Progenitor cell of endocrine pancreas (in vitro differentiated cells): ENCODE measurements around the gene TMEM52. TPM values are rescaled to one million over a fixed set of nuclear protein-coding genes. Genes with fewer than 3 reads are reported as not detected.
"Not testable (repeated sequence)": the region's sequence is repeated elsewhere in the genome, so short reads cannot be mapped to it uniquely, and the experiment has no call there.

Experiments
- DNase-seq: peaks from one replicate; pipeline ENCODE4 v3.0.0; 2021; ENCODE audit warnings: low spot score; ENCODE audit not compliant: unreplicated experiment
- H3K27ac Mint-ChIP-seq: 2 replicates; pipeline ENCODE4 v1.8.0; 2021; ENCODE audit warnings: mild to moderate bottlenecking, moderate library complexity, mixed read lengths
- H3K27me3 Mint-ChIP-seq: 2 replicates; pipeline ENCODE4 v1.8.0; 2021; ENCODE audit warnings: mixed read lengths
- H3K36me3 Mint-ChIP-seq: 2 replicates; pipeline ENCODE4 v1.8.0; 2022; ENCODE audit warnings: mixed read lengths; ENCODE audit not compliant: insufficient read depth
- H3K4me1 Mint-ChIP-seq: 2 replicates; pipeline ENCODE4 v1.8.0; 2021; ENCODE audit warnings: low read depth, mixed read lengths
- H3K4me3 Mint-ChIP-seq: 2 replicates; pipeline ENCODE4 v1.8.0; 2021; ENCODE audit warnings: low read depth, mild to moderate bottlenecking, moderate library complexity, mixed read lengths
- H3K9me3 Mint-ChIP-seq: 2 replicates; pipeline ENCODE4 v1.8.0; 2021; ENCODE audit warnings: low read depth, mixed read lengths
- CTCF ChIP-seq: fragments of 200-600 bp; sonication (generic); IDR thresholded peaks from one replicate; pipeline ENCODE4 v1.5.0; 2021; ENCODE audit warnings: antibody characterized with exemption, mild to moderate bottlenecking; ENCODE audit not compliant: unreplicated experiment
- total RNA-seq: library from RNA; stranded (reverse); gene quantifications from 2 replicates; pipeline ENCODE4 v1.2.1, GENCODE V29; 2021

Gene TMEM52
- total RNA-seq, 1 donor from 2014 or later, result 1.9 TPM

- no peak for TF ChIP-seq CTCF
- DNase-seq, result no peak
- H3K27ac Mint-ChIP-seq, result no peak overlapping the region
- peaks cover 8% of the 10 kb centered on the region for H3K9me3 Mint-ChIP-seq
- H3K27me3 Mint-ChIP-seq, result peaks cover 9% of the 10 kb centered on the region
- no peaks in the 10 kb centered on the region for H3K4me1 Mint-ChIP-seq
- no peak overlapping the region for H3K4me3 Mint-ChIP-seq
- H3K36me3 Mint-ChIP-seq, result no peaks in the 10 kb centered on the region
These were observed 19.1 kb upstream of the TMEM52 start for GRCh38 chr1:1938276-1938573.

- DNase-seq, result no peak
- peaks cover 9% of the 10 kb centered on the region for H3K27me3 Mint-ChIP-seq
- peaks cover 8% of the 10 kb centered on the region for H3K9me3 Mint-ChIP-seq
- H3K4me1 Mint-ChIP-seq, result no peaks in the 10 kb centered on the region
- no peak overlapping the region for H3K4me3 Mint-ChIP-seq
- no peak overlapping the region for H3K27ac Mint-ChIP-seq
- H3K36me3 Mint-ChIP-seq, result no peaks in the 10 kb centered on the region
- TF ChIP-seq CTCF, result no peak
These were observed 18.6 kb upstream of the TMEM52 start for GRCh38 chr1:1937549-1938275.

- H3K27me3 Mint-ChIP-seq, result peaks cover 9% of the 10 kb centered on the region
- H3K36me3 Mint-ChIP-seq, result no peaks in the 10 kb centered on the region
- no peak overlapping the region for H3K4me3 Mint-ChIP-seq
- H3K27ac Mint-ChIP-seq, result no peak overlapping the region
- H3K9me3 Mint-ChIP-seq, result peaks cover 8% of the 10 kb centered on the region
- DNase-seq, result no peak
- H3K4me1 Mint-ChIP-seq, result no peaks in the 10 kb centered on the region
- TF ChIP-seq CTCF, result no peak
These were observed 18.0 kb upstream of the TMEM52 start for GRCh38 chr1:1937061-1937460.

GRCh38 chr1:1934848-1935247, 15.8 kb upstream of the TMEM52 start:
- not testable (repeated sequence) for H3K4me3 Mint-ChIP-seq, DNase-seq, H3K27ac Mint-ChIP-seq, H3K36me3 Mint-ChIP-seq, H3K4me1 Mint-ChIP-seq, H3K9me3 Mint-ChIP-seq, H3K27me3 Mint-ChIP-seq

GRCh38 chr1:1929639-1930545, 10.8 kb upstream of the TMEM52 start:
- Mint-ChIP-seq H3K9me3 (peaks cover 5% of the 10 kb centered on the region), H3K4me1 (no peaks in the 10 kb centered on the region), H3K27me3 (no peaks in the 10 kb centered on the region), H3K36me3 (no peaks in the 10 kb centered on the region), H3K4me3 (no peak overlapping the region), H3K27ac (no peak overlapping the region)
- TF ChIP-seq CTCF, result no peak
- DNase-seq, result peak; percentile 7
